ENCODE data around the gene NFASC.

Gene NFASC

DNA sequence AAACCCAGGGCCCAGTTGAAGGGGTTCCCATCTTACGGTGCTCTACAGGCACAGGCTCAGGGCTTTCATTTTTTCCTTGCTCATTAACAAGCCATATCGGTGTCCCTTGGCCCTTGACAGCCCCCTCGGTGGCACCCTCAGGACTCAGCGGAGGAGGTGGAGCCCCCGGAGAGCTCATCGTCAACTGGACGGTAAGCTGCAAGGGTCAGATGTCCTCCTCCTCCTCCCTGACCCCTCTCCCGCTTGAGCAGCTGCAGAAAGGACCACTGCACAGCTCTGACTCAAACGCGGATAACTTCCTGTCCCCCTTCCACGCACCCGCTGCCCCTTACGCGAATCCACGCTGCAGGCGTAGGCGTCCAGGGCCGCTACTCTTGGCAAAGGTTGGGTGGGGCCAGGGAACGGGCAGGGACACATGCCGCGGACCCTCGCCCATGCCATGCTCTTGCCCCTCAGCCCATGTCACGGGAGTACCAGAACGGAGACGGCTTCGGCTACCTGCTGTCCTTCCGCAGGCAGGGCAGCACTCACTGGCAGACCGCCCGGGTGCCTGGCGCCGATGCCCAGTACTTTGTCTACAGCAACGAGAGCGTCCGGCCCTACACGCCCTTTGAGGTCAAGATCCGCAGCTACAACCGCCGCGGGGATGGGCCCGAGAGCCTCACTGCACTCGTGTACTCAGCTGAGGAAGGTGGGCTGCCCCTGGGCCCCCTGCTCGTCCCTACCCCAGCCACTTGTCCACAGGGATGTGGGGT, 198.9 kb downstream of the NFASC start:
- DNase-seq = no peak

DNA sequence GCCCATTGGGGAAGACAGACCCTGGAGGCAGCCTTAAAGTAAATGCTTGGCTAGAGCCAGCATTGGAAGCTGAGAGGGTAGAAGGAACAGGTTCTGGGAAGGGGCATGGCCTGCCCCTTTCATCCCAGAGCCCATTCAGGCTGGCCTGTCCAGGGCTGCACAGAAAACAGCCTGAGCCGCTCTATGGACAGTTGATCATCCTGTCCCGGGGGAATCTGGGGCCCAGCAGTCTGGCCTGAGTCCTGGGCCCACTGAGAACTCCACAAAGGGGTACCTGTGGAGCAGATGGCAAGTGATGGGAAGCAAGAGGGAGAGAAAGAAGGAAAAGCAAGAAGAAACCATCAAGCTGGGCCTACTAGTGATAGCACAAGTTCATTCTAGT, 200.4 kb downstream of the NFASC start:
- no peak for DNase-seq

DNA sequence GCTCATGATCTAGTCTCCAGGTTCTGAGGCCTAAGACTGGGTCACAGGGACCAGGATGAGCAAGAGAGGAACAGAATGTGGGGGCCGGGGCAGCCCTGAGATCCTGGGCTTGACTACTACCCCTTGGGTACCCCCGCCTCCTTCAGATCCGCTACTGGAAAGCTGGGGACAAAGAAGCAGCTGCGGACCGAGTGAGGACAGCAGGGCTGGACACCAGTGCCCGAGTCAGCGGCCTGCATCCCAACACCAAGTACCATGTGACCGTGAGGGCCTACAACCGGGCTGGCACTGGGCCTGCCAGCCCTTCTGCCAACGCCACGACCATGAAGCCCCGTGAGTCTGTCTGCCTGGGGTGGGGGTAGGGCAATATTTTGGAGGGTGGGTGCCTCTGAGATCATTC, 201.1 kb downstream of the NFASC start:
- DNase-seq = no peak

DNA sequence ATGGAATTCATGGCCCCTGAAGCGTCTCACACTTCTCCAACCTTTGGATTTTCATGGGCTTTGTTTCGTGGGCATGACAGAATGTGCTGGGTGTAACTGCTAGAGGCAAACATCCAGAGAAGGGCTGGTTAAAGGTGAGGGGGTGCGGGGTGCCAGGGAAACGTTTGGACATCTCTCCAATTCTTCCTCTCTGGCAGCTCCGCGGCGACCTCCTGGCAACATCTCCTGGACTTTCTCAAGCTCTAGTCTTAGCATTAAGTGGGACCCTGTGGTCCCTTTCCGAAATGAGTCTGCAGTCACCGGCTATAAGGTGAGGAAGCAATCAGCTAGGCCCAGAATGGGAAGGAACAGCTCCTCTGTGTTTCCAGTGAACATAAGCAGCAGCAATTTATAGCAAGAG, 201.6 kb downstream of the NFASC start:
- no peak for DNase-seq

Measured in amniotic stem cell (primary cell).